Nasal cavity respiratory epithelium epithelial cell of viscerocranial mucosa (primary cell): ENCODE results near the gene C20orf96. TPM values are rescaled to one million over a fixed set of nuclear protein-coding genes. Genes with fewer than 3 reads are reported as not detected.

ENCODE experiments used
- total RNA-seq: library from RNA; depleted of rRNA; stranded (reverse); fragments of >200 nt; gene quantifications from 2 replicates; pipeline ENCODE4 v1.2.3, GENCODE V29; 2014

The C20orf96 gene, protein sequence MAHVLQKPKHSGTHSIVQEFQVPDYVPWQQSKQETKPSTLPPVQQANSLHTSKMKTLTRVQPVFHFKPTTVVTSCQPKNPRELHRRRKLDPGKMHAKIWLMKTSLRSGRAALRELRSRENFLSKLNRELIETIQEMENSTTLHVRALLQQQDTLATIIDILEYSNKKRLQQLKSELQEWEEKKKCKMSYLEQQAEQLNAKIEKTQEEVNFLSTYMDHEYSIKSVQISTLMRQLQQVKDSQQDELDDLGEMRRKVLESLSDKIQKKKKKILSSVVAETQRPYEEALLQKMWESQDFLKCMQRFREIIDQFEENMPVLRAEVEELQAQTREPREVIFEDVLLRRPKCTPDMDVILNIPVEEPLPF
- 0.68 and 2.5 TPM in 2 replicates for total RNA-seq

DNA sequence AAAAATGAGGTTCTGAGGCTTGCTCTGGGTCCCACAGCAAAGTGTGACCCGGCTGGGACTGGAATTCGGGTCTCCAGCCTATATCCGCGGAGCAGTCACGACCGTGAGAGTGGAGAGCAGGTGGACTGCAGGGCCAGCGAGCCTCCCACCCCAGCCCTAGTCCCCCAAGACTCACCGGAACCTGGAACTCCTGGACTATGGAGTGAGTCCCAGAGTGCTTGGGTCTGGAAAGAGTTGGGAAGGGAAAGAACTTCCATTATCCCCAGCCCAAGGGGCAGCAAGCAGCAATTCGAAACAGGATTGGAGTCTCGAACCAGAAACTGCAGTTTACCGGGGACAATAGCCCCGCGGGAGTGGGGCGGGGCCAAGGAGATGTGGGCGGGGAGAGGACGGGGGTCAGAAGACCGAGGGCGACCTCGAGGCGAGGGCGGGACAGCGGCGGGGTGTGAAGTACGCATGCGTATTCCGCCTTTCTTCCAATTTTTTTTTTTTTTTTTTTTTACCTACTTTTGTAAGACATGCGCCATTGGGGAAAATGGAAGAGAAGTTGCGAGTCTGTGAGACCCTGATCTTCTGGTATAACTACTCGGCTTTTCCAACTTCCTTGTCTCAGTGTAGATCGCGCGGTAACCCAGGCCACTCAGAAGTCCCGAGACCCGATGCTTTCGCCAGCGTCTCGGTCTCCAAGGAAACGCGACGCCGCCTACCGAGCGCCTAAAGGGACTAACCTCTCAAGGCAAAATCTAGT, at the start of gene C20orf96:
C20orf96 (minus strand) TSS at position 667 of the 748 bp plus-strand sequence; CDS start at position 527, 140 bp downstream.

DNA sequence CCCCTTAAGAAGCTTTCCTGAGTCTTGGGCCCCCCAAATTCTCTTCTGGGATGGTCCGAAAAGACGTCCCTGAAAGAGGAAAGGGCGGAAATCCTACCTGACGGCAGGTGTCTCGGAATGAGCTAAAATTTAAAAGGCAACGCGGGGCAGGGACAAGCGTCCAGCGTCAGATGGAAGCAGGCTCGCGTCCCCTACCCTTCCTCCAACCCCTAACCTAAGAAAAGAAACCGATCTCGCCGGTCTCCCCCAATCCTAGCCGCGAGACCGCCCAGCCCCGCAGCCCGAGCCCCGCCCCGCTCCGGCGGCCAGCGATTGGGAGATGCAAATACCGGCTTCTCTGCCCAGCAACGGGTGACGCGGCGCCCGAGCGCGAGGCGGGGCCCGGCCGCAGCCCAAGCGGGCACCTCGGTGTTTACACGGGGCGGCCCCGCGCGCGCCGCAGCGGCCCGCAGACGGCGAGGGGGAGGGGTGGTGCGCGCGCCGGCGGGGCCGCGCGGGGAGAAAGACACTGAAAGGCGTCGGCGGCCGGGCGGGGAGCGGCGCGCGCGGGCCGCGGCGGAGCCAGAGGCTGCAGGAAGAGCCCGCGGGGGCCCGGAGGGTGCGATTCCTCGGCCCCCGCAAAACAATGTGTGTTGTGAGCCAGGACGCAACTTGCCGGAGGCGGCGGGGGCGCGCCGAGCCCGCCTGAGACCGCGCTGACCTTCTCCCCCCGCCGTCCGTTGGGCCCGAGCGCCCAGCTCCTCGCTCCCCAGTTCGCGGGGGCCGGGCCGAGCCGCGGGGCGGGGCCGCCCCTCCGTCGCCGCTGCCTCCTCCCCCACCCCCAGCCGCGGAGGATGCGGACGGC, 34.7 kb upstream of the C20orf96 start, which contains the start of gene SOX12:
SOX12 (plus strand) TSS at position 508 of the 844 bp plus-strand sequence. CDS start 373 bp downstream, outside the sequence.

DNA sequence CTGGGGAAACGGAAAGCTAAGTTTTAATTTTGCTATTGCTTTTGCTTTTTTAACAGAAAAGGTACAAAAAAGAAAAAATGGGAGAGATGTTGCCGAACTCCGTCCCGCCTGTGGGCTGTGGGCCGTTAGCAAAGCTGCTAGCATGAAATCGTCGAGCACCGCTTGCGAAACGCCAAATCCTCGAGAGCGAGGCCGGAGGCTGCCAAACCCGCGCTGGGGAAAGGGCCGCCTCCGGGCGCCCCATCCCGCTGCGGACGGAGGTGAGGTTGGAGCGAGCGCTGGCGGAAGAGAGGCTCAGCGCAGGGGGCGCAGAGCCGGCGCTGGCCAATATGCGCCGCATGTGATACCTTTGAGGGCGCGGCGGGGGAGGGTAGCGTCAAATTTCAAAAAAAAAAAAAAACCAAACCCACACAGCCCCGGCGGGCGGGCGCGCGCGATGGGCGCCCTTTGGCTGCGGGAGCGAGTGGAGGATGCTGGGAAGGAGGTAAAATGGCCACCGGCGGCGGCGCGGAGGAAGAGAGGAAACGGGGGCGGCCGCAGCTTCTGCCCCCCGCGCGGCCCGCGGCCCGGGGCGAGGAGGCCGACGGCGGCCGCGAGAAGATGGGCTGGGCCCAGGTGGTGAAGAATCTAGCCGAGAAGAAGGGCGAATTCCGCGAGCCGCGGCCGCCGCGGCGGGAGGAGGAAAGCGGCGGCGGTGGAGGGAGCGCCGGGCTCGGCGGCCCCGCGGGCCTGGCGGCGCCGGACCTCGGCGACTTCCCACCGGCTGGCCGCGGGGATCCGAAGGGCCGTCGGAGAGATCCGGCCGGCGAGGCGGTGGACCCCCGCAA, 6.8 kb upstream of the C20orf96 start, which contains the start of gene ZCCHC3:
ZCCHC3 (plus strand) TSS at position 473 of the 827 bp plus-strand sequence; CDS start at position 490, 17 bp downstream.

DNA sequence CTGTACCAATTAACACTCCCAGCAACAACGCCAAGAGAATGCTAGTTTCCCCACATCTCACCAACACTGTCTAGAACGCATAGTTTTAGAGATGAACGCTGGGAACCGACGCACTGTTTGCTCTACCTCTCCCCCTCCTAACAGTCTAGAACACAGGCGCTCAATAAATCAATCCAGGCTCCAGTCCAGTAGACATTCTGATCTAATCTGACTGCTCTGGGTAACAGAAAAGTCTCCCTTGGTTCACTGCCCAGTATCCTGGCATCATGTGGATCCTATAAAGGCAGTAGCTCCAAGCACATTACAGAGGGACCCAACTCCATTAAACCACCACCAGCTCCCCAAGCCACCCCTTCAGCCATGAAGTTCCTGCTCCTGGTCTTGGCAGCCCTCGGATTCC, 33.1 kb downstream of the C20orf96 start, which contains the start of gene DEFB132:
DEFB132 (plus strand) TSS at position 306 of the 400 bp plus-strand sequence; CDS start at position 361, 55 bp downstream.

DNA sequence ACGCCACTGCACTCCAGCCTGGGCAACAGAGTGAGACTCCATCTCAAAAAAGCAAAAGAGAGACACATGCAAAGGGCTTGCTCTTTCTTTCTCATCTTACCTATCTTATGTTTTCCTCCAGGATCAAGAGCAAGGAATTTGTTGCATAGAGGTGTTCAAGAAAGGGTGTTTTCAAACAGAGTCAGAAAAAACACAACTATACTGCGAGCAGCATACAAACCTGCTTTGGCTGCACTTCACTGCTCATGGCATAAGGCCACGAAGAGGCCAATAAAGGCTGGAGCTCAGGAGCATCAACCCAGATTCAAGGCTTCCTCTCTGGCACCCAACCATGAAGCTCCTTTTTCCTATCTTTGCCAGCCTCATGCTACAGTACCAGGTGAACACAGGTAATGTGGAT, 63.6 kb downstream of the C20orf96 start, which contains the start of gene DEFB129:
DEFB129 (plus strand) TSS at position 301 of the 400 bp plus-strand sequence; CDS start at position 332, 31 bp downstream.

Other genes with a start within 250 kb of the C20orf96 start
- gene DEFB125, start 203.1 kb downstream of the C20orf96 start, total RNA-seq, result not detected in 2 replicates
- gene DEFB126, start 148.2 kb downstream of the C20orf96 start, total RNA-seq, result not detected in 2 replicates
- not detected in 2 replicates for gene DEFB127, start 133.3 kb downstream of the C20orf96 start, total RNA-seq
- not detected in 2 replicates for gene DEFB128, start 101.0 kb downstream of the C20orf96 start, total RNA-seq
- gene DEFB129, start 63.5 kb downstream of the C20orf96 start, total RNA-seq, result not detected in 2 replicates
- not detected in 2 replicates for gene DEFB132, start 33.0 kb downstream of the C20orf96 start, total RNA-seq
- gene ZCCHC3, start 6.8 kb upstream of the C20orf96 start, total RNA-seq, result 10.3 and 15.7 TPM in 2 replicates
- 2.1 and 4.2 TPM in 2 replicates for gene SOX12, start 34.8 kb upstream of the C20orf96 start, total RNA-seq
- gene NRSN2, start 56.4 kb upstream of the C20orf96 start, total RNA-seq, result 6.2 and 25.6 TPM in 2 replicates
- gene TRIB3, start 90.0 kb upstream of the C20orf96 start, total RNA-seq, result 392 and 496 TPM in 2 replicates
- gene RBCK1, start 117.5 kb upstream of the C20orf96 start, total RNA-seq, result 214 and 263 TPM in 2 replicates
- gene TBC1D20, start 171.8 kb upstream of the C20orf96 start, total RNA-seq, result 30.8 and 50.0 TPM in 2 replicates